HCT116 (cell line): ENCODE data around the gene RNF225. TPM values are rescaled to one million over a fixed set of nuclear protein-coding genes. Genes with fewer than 3 reads are reported as not detected.

Experiments used
- ATAC-seq: fragments of 200-7000 bp; cut with Tn5 transposase; 2 replicates; pipeline ENCODE4 v1.9.1; 2020; ENCODE audit warnings: mild to moderate bottlenecking, moderate library complexity
- BruUV-seq: library from RNA; stranded (reverse); fragments of 400-500 nt; replicated peaks from 2 replicates; lab custom pipeline; 2021; lab: Mats Ljungman, UMichigan
- CTCF ChIA-PET: fragments of 300-600 bp; sonication (Branson Sonifier 250); formaldehyde crosslinking; loops from one replicate; lab custom pipeline; 2021; ENCODE audit warnings: antibody characterized with exemption; lab: Charles Lee
- POLR2A ChIA-PET: fragments of 300-600, 350-600 bp; sonication (Branson Sonifier 250); formaldehyde crosslinking; loops from one replicate; lab custom pipeline; 2021; ENCODE audit warnings: antibody characterized with exemption; lab: Charles Lee
- RAD21 ChIA-PET, 2 experiments: fragments of 300-600 bp; sonication (Branson Sonifier 250); formaldehyde crosslinking; loops; one replicate each; lab custom pipeline; 2023; ENCODE audit warnings: low total read pairs in 2 of 2; ENCODE audit not compliant: uncharacterized antibody in 2 of 2, unreplicated experiment in 2 of 2, low non-redundant PET in 1 of 2; lab: Charles Lee
- DNase-seq: peaks from one replicate; pipeline ENCODE4 v3.0.0-alpha.2; 2010; ENCODE audit warnings: low read depth, low spot score
- H2AFZ ChIP-seq: fragments of 200-600 bp; shearing (Covaris generic), sonication (generic); 2 replicates; pipeline ENCODE4 v1.6.1; 2017; ENCODE audit warnings: low read depth, mixed run types, mixed read lengths, antibody characterized with exemption, low read length; ENCODE audit not compliant: poor library complexity, severe bottlenecking
- H3K27ac ChIP-seq: 2 replicates; pipeline ENCODE4 v1.5.1; 2012; ENCODE audit warnings: low read depth, low read length
- H3K27me3 ChIP-seq: fragments of 200-600 bp; sonication (generic); 2 replicates; pipeline ENCODE4 v1.6.1; 2016; ENCODE audit warnings: mixed run types, low read length, mixed read lengths; ENCODE audit not compliant: insufficient read depth
- H3K36me3 ChIP-seq, 2 experiments: fragments of 200-500 bp in 1 of 2; fragments of 200-600 bp in 1 of 2; sonication (Bioruptor generic) in 1 of 2; sonication (generic) in 1 of 2; 2 replicates each; pipeline versions ENCODE4 v1.5.1 to v1.6.1; 2014 to 2016; ENCODE audit warnings: low read length in 2 of 2, inconsistent platforms in 1 of 2, mixed read lengths in 1 of 2, mixed run types in 1 of 2; ENCODE audit not compliant: insufficient read depth in 2 of 2, control insufficient read depth in 1 of 2
- H3K4me1 ChIP-seq, 2 experiments: fragments of 200-600 bp in 1 of 2; sonication (generic) in 1 of 2; 2 replicates each; pipeline versions ENCODE4 v1.5.1 to v1.6.1; 2012 to 2017; ENCODE audit warnings: low read length in 2 of 2, inconsistent platforms in 1 of 2, mild to moderate bottlenecking in 1 of 2, mixed read lengths in 1 of 2, mixed run types in 1 of 2, moderate library complexity in 1 of 2; ENCODE audit not compliant: insufficient read depth in 2 of 2, control insufficient read depth in 1 of 2
- H3K4me2 ChIP-seq: fragments of 200-600 bp; sonication (generic); 2 replicates; pipeline ENCODE4 v1.6.1; 2017; ENCODE audit warnings: mixed run types, low read length, mixed read lengths
- H3K4me3 ChIP-seq, 2 experiments: fragments of 200-600 bp in 1 of 2; sonication (generic) in 1 of 2; replicated peaks in 1 of 2; 2 replicates each; pipeline ENCODE4 v1.5.1; 2011 to 2016; ENCODE audit warnings: low read length in 2 of 2, control low read depth in 1 of 2, low read depth in 1 of 2, mild to moderate bottlenecking in 1 of 2, mixed read lengths in 1 of 2, mixed run types in 1 of 2
- H3K79me2 ChIP-seq: fragments of 200-600 bp; sonication (generic); 2 replicates; pipeline ENCODE4 v1.6.1; 2017; ENCODE audit warnings: mild to moderate bottlenecking, mixed run types, low read length, moderate library complexity, mixed read lengths; ENCODE audit not compliant: insufficient read depth
- H3K9ac ChIP-seq: fragments of 200-600 bp; sonication (generic); 2 replicates; pipeline ENCODE4 v1.6.1; 2016; ENCODE audit warnings: low read length, mixed read lengths
- H3K9me2 ChIP-seq: fragments of 200-600 bp; sonication (generic), shearing (Covaris generic); 2 replicates; pipeline ENCODE4 v1.6.1; 2017; ENCODE audit warnings: mixed run types, mild to moderate bottlenecking, moderate library complexity; ENCODE audit not compliant: insufficient read depth
- H3K9me3 ChIP-seq, 2 experiments: fragments of 200-500 bp in 1 of 2; fragments of 200-600 bp in 1 of 2; sonication (Bioruptor generic) in 1 of 2; sonication (generic) in 1 of 2; 2 replicates each; pipeline ENCODE4 v1.6.1; 2014 to 2017; ENCODE audit warnings: low read length in 2 of 2, mixed read lengths in 2 of 2, inconsistent platforms in 1 of 2, low read depth in 1 of 2, mild to moderate bottlenecking in 1 of 2, mixed run types in 1 of 2, moderate library complexity in 1 of 2; ENCODE audit not compliant: control insufficient read depth in 1 of 2, insufficient read depth in 1 of 2
- H4K20me1 ChIP-seq: fragments of 200-600 bp; sonication (generic), shearing (Covaris generic); 2 replicates; pipeline ENCODE4 v1.6.1; 2017; ENCODE audit warnings: mixed run types, mild to moderate bottlenecking, moderate library complexity; ENCODE audit not compliant: insufficient read depth
- CBX3 ChIP-seq: IDR thresholded peaks from 2 replicates; pipeline ENCODE4 v1.6.1; 2012; ENCODE audit warnings: low read depth
- EGR1 ChIP-seq: IDR thresholded peaks from 2 replicates; pipeline ENCODE4 v1.6.1; 2012; ENCODE audit warnings: low read depth
- EZH2 ChIP-seq: fragments of 200-600 bp; sonication (generic); IDR thresholded peaks from 2 replicates; pipeline ENCODE4 v1.6.1; 2017; ENCODE audit warnings: antibody characterized with exemption, mixed run types
- EZH2phosphoT487 ChIP-seq: fragments of 200-600 bp; IDR thresholded peaks from 2 replicates; pipeline ENCODE4 v1.6.1; 2018; ENCODE audit warnings: antibody characterized with exemption, borderline replicate concordance
- MAX ChIP-seq: IDR thresholded peaks from 2 replicates; pipeline ENCODE4 v1.6.1; 2012
- POLR2A ChIP-seq: IDR thresholded peaks from 2 replicates; pipeline ENCODE4 v1.7.0; 2011; ENCODE audit warnings: borderline replicate concordance; ENCODE audit not compliant: insufficient read depth, insufficient read length; ENCODE audit errors: extremely low read depth
- RAD21 ChIP-seq: IDR thresholded peaks from 2 replicates; pipeline ENCODE4 v1.6.1; 2012; ENCODE audit warnings: low read depth, mild to moderate bottlenecking
- REST ChIP-seq: IDR thresholded peaks from 2 replicates; pipeline ENCODE4 v1.6.1; 2012; ENCODE audit warnings: low read depth
- SIN3A ChIP-seq: IDR thresholded peaks from 2 replicates; pipeline ENCODE4 v1.6.1; 2012; ENCODE audit warnings: low read depth
- SRF ChIP-seq: IDR thresholded peaks from 2 replicates; pipeline ENCODE4 v1.6.1; 2012; ENCODE audit warnings: low read depth
- TCF7L2 ChIP-seq: IDR thresholded peaks from 2 replicates; pipeline ENCODE4 v1.7.0; 2011; ENCODE audit warnings: borderline replicate concordance, inconsistent platforms; ENCODE audit not compliant: insufficient read depth, insufficient read length; ENCODE audit errors: extremely low read depth
- YY1 ChIP-seq: IDR thresholded peaks from 2 replicates; pipeline ENCODE4 v1.6.1; 2011; ENCODE audit warnings: low read length, low read depth, moderate library complexity, mild to moderate bottlenecking; ENCODE audit not compliant: insufficient replicate concordance; ENCODE audit errors: extremely low read depth
- ZFX ChIP-seq: fragments of 450-650 bp; IDR thresholded peaks from 2 replicates; pipeline ENCODE4 v1.6.1; 2017
- ZNF274 ChIP-seq: fragments of 200-500 bp; sonication (Bioruptor generic); IDR thresholded peaks from 2 replicates; pipeline ENCODE4 v1.6.1; 2014; ENCODE audit warnings: mild to moderate bottlenecking, low read depth, low read length, inconsistent platforms
- intact Hi-C: fragments of 100-400 bp; cut with micrococcal nuclease; formaldehyde crosslinking; loops from 2 replicates; pipeline ENCODE4 v1.10.0; 2022
- total RNA-seq: library from RNA; stranded (reverse); gene quantifications from one replicate; pipeline ENCODE4 v1.2.1, GENCODE V29; 2021; ENCODE audit not compliant: unreplicated experiment
- TF ChIP-seq, protein P1 (sequence below): IDR thresholded peaks from 2 replicates; pipeline ENCODE4 v1.6.1; 2011; ENCODE audit warnings: mild to moderate bottlenecking, low read length, moderate library complexity; ENCODE audit not compliant: insufficient replicate concordance; ENCODE audit errors: extremely low read depth
- TF ChIP-seq, protein P2 (sequence below): IDR thresholded peaks from 2 replicates; pipeline ENCODE4 v1.6.1; 2012

Gene RNF225
- total RNA-seq, 1 experiment from 2014 or later: 1.2 TPM

- TF ChIP-seq RAD21 (no peak), SIN3A (no peak), REST (no peak), EZH2 (no peak), YY1 (no peak)
These were observed 37.8 kb upstream of the RNF225 start (continued) for GRCh38 chr19:58357481-58358145.

GRCh38 chr19:58361900-58362271 is 33.6 kb upstream of the RNF225 start:
- H2AFZ ChIP-seq: no peak overlapping the region

More at GRCh38 chr19:58361900-58362271, 33.6 kb upstream of the RNF225 start:
- Histone ChIP-seq H3K4me2 (peak overlapping the region; percentile 91), H3K27me3 (no peaks in the 10 kb centered on the region), H3K9me2 (no peaks in the 10 kb centered on the region), H3K4me3 (peak overlapping the region; percentile 81 to 90), H4K20me1 (no peaks in the 10 kb centered on the region), H3K27ac (peak overlapping the region; percentile 100), H3K4me1 (peaks cover 6 to 19% of the 10 kb centered on the region in 2 experiments; a peak in 3 of 4 replicates), H3K36me3 (no peaks in the 10 kb centered on the region), H3K9ac (peak overlapping the region; percentile 93), H3K9me3 (no peaks in the 10 kb centered on the region), H3K79me2 (0 out of 2 replicates have a peak, but pooled peaks cover 3% of the 10 kb centered on the region)
- ChIA-PET RAD21 (interaction anchor here in 1 of 2 experiments (1.2 kb wide), 1 partner anchor 179 kb away, joined by 5 read pairs; the partner anchor contains the start of gene ZNF274), POLR2A (interaction anchor here (0.6 to 2.1 kb wide), 15 partner anchors 8 to 213 kb away, joined by 3 to 10 read pairs (median 5); partner anchors contain the start of genes TRIM28, ZBTB45, ZNF544 and ZNF584), CTCF (interaction anchor here (1.3 kb wide), 2 partner anchors 152 to 158 kb away, joined by 6 to 7 read pairs; partner anchors contain the start of gene ZBTB45)
- TF ChIP-seq SIN3A (no peak), MAX (peak; percentile 71), EZH2 (no peak), EGR1 (no peak), TCF7L2 (peak; percentile 45), YY1 (no peak), ZFX (no peak), CBX3 (no peak), EZH2phosphoT487 (no peak), POLR2A (no peak), SRF (no peak), ZNF274 (no peak)
- TF ChIP-seq, protein P1, sequence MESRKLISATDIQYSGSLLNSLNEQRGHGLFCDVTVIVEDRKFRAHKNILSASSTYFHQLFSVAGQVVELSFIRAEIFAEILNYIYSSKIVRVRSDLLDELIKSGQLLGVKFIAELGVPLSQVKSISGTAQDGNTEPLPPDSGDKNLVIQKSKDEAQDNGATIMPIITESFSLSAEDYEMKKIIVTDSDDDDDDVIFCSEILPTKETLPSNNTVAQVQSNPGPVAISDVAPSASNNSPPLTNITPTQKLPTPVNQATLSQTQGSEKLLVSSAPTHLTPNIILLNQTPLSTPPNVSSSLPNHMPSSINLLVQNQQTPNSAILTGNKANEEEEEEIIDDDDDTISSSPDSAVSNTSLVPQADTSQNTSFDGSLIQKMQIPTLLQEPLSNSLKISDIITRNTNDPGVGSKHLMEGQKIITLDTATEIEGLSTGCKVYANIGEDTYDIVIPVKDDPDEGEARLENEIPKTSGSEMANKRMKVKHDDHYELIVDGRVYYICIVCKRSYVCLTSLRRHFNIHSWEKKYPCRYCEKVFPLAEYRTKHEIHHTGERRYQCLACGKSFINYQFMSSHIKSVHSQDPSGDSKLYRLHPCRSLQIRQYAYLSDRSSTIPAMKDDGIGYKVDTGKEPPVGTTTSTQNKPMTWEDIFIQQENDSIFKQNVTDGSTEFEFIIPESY: no peak
- TF ChIP-seq, protein P2, sequence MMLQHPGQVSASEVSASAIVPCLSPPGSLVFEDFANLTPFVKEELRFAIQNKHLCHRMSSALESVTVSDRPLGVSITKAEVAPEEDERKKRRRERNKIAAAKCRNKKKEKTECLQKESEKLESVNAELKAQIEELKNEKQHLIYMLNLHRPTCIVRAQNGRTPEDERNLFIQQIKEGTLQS: no peak
- DNase-seq: peak; percentile 46
- peak; percentile 45 for ATAC-seq
- no TSS peak for BruUV-seq
- intact Hi-C loops: loop anchor here (1.0 kb wide), 2 partner anchors 19 to 35 kb away; partner anchors contain the start of gene ZNF837
